ENCODE data around the gene HOXD11. TPM values are rescaled to one million over a fixed set of nuclear protein-coding genes. Genes with fewer than 3 reads are reported as not detected.

The HOXD11 gene
- polyA plus RNA-seq, 1 donor from 2014 or later: not detected

GRCh38 chr2:176091329-176092258, 15.5 kb upstream of the HOXD11 start:
- no peaks in the 10 kb centered on the region for H3F3A ChIP-seq (ENCODE audit: insufficient read depth, low read length, poor library complexity, severe bottlenecking)
- H3K9me3 ChIP-seq (ENCODE audit: low read length): no peaks in the 10 kb centered on the region
- H3K4me2 ChIP-seq (ENCODE audit: low read length): no peak overlapping the region
- H3K9ac ChIP-seq (ENCODE audit: low read length): no peak overlapping the region
- no peaks in the 10 kb centered on the region for H3K36me3 ChIP-seq (ENCODE audit: insufficient read depth, low read length)
- TF ChIP-seq EZH2 (IDR thresholded peaks at IDR 0.05; ENCODE audit: borderline replicate concordance, insufficient read depth, low read length, poor library complexity, severe bottlenecking): peak; percentile 92
- no peak for TF ChIP-seq TAF1 (IDR thresholded peaks at IDR 0.05; ENCODE audit: low read depth)
- H4K20me1 ChIP-seq (ENCODE audit: insufficient read depth): no peaks in the 10 kb centered on the region
- no peak overlapping the region for H3K27ac ChIP-seq (ENCODE audit: low read length)
- no peaks in the 10 kb centered on the region for H3K9me2 ChIP-seq (ENCODE audit: insufficient read depth, low read length)
- H3K4me3 ChIP-seq (ENCODE audit: low read length): no peak overlapping the region
- no peaks in the 10 kb centered on the region for H3K79me2 ChIP-seq (replicated peaks; ENCODE audit: insufficient read depth, low read length)
- peaks cover 99% of the 10 kb centered on the region for H3K27me3 ChIP-seq (ENCODE audit: insufficient read depth, low read depth, low read length)
- no peak overlapping the region for H2AFZ ChIP-seq (ENCODE audit: low read depth, low read length)

GRCh38 chr2:176092270-176093144, 14.6 kb upstream of the HOXD11 start, which contains the start of gene HOXD13:
Gene HOXD13 (plus strand): TSS chr2:176092721. CDS start chr2:176092891, 170 bp downstream.
- Histone ChIP-seq H3K9me3 (ENCODE audit: low read length) (no peaks in the 10 kb centered on the region), H3F3A (ENCODE audit: insufficient read depth, low read length, poor library complexity, severe bottlenecking) (no peaks in the 10 kb centered on the region), H3K4me3 (ENCODE audit: low read length) (peak within 1 kb of the TSS; percentile 58), H3K27me3 (ENCODE audit: insufficient read depth, low read depth, low read length) (peaks cover 99% of the 10 kb centered on the region), H3K27ac (ENCODE audit: low read length) (no peak within 1 kb of the TSS), H3K36me3 (ENCODE audit: insufficient read depth, low read length) (no peaks in the 10 kb centered on the region), H3K9ac (ENCODE audit: low read length) (no peak within 1 kb of the TSS), H3K79me2 (replicated peaks; ENCODE audit: insufficient read depth, low read length) (no peaks in the 10 kb centered on the region), H4K20me1 (ENCODE audit: insufficient read depth) (no peaks in the 10 kb centered on the region), H2AFZ (ENCODE audit: low read depth, low read length) (no peak within 1 kb of the TSS), H3K9me2 (ENCODE audit: insufficient read depth, low read length) (no peaks in the 10 kb centered on the region), H3K4me2 (ENCODE audit: low read length) (no peak within 1 kb of the TSS)
- TF ChIP-seq POLR2AphosphoS5 (IDR thresholded peaks at IDR 0.05) (no peak), MXI1 (conservative IDR thresholded peaks at IDR 0.05; ENCODE audit: poor library complexity, severe bottlenecking) (no peak), EZH2 (IDR thresholded peaks at IDR 0.05; ENCODE audit: borderline replicate concordance, insufficient read depth, low read length, poor library complexity, severe bottlenecking) (peak; percentile 9)

- Histone ChIP-seq H3K27ac (ENCODE audit: low read length) (no peak overlapping the region), H3K79me2 (replicated peaks; ENCODE audit: insufficient read depth, low read length) (no peaks in the 10 kb centered on the region), H3K9ac (ENCODE audit: low read length) (no peak overlapping the region), H4K20me1 (ENCODE audit: insufficient read depth) (no peaks in the 10 kb centered on the region), H3F3A (ENCODE audit: insufficient read depth, low read length, poor library complexity, severe bottlenecking) (no peaks in the 10 kb centered on the region), H3K9me3 (ENCODE audit: low read length) (no peaks in the 10 kb centered on the region), H3K4me2 (ENCODE audit: low read length) (no peak overlapping the region), H3K27me3 (ENCODE audit: insufficient read depth, low read depth, low read length) (peaks cover 99% of the 10 kb centered on the region), H3K9me2 (ENCODE audit: insufficient read depth, low read length) (no peaks in the 10 kb centered on the region), H3K4me3 (ENCODE audit: low read length) (peak overlapping the region; percentile 58), H3K36me3 (ENCODE audit: insufficient read depth, low read length) (no peaks in the 10 kb centered on the region), H2AFZ (ENCODE audit: low read depth, low read length) (no peak overlapping the region)
- TF ChIP-seq, protein P1, sequence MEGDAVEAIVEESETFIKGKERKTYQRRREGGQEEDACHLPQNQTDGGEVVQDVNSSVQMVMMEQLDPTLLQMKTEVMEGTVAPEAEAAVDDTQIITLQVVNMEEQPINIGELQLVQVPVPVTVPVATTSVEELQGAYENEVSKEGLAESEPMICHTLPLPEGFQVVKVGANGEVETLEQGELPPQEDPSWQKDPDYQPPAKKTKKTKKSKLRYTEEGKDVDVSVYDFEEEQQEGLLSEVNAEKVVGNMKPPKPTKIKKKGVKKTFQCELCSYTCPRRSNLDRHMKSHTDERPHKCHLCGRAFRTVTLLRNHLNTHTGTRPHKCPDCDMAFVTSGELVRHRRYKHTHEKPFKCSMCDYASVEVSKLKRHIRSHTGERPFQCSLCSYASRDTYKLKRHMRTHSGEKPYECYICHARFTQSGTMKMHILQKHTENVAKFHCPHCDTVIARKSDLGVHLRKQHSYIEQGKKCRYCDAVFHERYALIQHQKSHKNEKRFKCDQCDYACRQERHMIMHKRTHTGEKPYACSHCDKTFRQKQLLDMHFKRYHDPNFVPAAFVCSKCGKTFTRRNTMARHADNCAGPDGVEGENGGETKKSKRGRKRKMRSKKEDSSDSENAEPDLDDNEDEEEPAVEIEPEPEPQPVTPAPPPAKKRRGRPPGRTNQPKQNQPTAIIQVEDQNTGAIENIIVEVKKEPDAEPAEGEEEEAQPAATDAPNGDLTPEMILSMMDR (IDR thresholded peaks at IDR 0.05; ENCODE audit: poor library complexity, severe bottlenecking): peak; percentile 39
- TF ChIP-seq EZH2 (IDR thresholded peaks at IDR 0.05; ENCODE audit: borderline replicate concordance, insufficient read depth, low read length, poor library complexity, severe bottlenecking) (no peak), MXI1 (conservative IDR thresholded peaks at IDR 0.05; ENCODE audit: poor library complexity, severe bottlenecking) (no peak), EP300 (conservative IDR thresholded peaks at IDR 0.05; ENCODE audit: poor library complexity, severe bottlenecking) (no peak), RAD21 (conservative IDR thresholded peaks at IDR 0.05) (no peak), SMC3 (conservative IDR thresholded peaks at IDR 0.05; ENCODE audit: poor library complexity) (peak; percentile 30), POLR2AphosphoS5 (IDR thresholded peaks at IDR 0.05) (no peak), TAF1 (IDR thresholded peaks at IDR 0.05; ENCODE audit: low read depth) (no peak)
- TF ChIP-seq, protein P2, sequence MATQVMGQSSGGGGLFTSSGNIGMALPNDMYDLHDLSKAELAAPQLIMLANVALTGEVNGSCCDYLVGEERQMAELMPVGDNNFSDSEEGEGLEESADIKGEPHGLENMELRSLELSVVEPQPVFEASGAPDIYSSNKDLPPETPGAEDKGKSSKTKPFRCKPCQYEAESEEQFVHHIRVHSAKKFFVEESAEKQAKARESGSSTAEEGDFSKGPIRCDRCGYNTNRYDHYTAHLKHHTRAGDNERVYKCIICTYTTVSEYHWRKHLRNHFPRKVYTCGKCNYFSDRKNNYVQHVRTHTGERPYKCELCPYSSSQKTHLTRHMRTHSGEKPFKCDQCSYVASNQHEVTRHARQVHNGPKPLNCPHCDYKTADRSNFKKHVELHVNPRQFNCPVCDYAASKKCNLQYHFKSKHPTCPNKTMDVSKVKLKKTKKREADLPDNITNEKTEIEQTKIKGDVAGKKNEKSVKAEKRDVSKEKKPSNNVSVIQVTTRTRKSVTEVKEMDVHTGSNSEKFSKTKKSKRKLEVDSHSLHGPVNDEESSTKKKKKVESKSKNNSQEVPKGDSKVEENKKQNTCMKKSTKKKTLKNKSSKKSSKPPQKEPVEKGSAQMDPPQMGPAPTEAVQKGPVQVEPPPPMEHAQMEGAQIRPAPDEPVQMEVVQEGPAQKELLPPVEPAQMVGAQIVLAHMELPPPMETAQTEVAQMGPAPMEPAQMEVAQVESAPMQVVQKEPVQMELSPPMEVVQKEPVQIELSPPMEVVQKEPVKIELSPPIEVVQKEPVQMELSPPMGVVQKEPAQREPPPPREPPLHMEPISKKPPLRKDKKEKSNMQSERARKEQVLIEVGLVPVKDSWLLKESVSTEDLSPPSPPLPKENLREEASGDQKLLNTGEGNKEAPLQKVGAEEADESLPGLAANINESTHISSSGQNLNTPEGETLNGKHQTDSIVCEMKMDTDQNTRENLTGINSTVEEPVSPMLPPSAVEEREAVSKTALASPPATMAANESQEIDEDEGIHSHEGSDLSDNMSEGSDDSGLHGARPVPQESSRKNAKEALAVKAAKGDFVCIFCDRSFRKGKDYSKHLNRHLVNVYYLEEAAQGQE (IDR thresholded peaks at IDR 0.05; ENCODE audit: borderline replicate concordance): no peak
Measured at GRCh38 chr2:176093145-176093897, 13.8 kb upstream of the HOXD11 start.
